Activated CD4-positive, alpha-beta T cell treated with anti-CD3 and anti-CD28 coated beads for 48 hours (primary cell): ENCODE data around the gene PDIA6.

Experiments used
- DNase-seq: peaks from one replicate; pipeline ENCODE4 v3.0.0-alpha.2; 2020

PDIA6 gene

GRCh38 chr2:10760794-10761504 is 51.6 kb downstream of the PDIA6 start:
- DNase-seq, result no peak

- DNase-seq, result no peak
Measured at GRCh38 chr2:10759151-10759714, 53.4 kb downstream of the PDIA6 start.

GRCh38 chr2:10757814-10758286 is 54.7 kb downstream of the PDIA6 start:
- DNase-seq, result no peak

GRCh38 chr2:10755621-10756020 is 57.0 kb downstream of the PDIA6 start:
- no peak for DNase-seq

GRCh38 chr2:10753876-10754275 is 58.7 kb downstream of the PDIA6 start:
- DNase-seq, result no peak

DNA sequence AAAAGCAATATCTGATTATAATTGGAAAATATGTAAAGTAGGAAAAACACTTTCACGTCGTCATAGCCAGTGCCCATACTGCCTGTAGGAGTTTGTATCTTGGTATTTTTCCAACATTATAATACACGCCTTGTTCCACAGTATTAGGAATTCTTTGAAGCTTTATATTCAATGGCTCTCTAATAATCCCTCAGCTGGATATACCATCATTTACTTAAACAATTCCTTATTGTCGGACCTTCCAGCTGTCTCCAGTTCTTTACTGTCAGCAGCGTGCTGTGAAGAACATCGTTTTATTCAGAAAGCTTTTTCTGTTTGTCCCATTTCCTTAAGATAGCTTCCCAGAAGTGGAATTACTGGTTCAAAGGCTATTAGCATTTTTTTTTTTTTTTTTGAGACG is 59.4 kb downstream of the PDIA6 start:
- no peak for DNase-seq

GRCh38 chr2:10752236-10752635 is 60.3 kb downstream of the PDIA6 start:
- no peak for DNase-seq

DNA sequence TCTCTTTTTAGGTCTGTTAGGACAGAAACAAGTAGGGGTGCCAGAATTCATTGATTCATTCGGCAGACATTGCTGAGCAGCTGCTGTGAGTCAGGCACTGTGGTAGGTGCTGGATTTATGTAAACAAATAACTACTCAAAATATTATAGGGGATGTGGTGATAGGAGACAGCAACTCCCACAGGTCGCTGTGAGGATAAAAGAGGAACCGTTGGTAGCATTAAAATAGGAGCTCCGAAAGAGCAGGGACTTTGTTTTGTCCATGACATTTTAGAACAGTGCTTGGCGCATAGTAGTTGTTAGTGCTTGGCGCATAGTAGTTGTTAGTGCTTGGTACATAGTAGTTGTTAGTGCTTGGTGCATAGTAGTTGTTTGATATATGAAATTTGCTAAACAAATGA is 62.0 kb downstream of the PDIA6 start:
- no peak for DNase-seq

DNA sequence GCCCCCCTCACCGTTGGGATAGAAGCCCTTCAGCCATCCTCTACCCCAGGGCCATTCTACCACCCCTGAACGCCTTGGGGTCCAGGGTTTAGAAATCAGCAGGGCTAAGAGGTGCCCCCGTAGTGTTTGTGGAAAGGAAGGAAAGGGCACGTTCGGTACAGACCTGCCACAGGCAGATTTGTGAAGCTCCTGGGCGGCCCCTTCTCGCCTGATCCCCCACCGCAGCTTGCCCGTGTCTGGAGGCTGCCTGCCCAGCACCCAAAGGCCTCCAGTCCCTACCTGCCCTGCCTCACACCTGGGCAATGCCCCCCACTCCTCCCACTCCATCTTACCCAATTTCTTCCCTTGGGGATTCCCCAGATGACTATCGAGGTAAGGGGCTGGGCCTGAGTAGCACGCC is 69.9 kb downstream of the PDIA6 start:
- no peak for DNase-seq

DNA sequence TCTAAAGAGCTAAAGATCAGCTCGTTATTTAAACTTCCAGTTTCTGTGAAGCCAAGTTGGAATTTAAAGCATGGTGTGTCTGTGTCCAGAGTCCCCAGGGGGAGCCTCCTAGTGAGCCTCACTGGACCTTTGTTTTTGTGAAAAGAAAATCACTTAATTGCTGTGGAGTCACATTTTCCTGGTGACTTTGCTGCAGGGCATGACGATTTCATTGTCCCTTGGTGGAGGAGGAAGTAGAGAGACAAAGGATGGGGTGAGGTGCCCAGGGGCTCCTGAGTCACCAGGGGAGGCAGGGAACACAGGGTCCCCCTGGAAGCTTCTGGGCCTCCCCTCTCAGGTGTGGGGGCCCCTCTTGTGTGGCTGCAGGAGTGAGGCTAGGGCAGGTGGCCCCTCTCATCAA is 71.4 kb downstream of the PDIA6 start:
- no peak for DNase-seq

- no peak for DNase-seq
Measured at GRCh38 chr2:10740226-10740625, 72.4 kb downstream of the PDIA6 start.

DNA sequence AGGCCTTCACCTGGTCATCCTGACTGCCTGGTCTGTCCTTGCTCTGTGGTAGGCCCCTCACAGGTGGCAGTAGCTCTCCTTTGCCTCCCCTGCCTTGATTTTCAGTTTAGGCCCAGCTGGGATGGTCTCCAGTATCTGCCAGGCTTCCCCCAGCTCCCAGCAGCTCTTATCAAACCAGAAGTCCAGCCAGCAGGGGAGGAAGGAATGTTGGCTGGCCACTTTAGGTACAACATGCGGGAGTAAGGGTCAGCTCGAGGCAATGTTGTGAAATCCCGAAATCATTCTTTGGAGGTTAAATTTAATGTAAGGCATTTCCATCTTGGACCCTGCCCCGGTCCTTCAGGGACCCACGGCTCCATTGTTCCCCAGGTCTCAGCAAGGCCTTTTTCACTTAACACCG is 74.4 kb downstream of the PDIA6 start:
- DNase-seq, result no peak

DNA sequence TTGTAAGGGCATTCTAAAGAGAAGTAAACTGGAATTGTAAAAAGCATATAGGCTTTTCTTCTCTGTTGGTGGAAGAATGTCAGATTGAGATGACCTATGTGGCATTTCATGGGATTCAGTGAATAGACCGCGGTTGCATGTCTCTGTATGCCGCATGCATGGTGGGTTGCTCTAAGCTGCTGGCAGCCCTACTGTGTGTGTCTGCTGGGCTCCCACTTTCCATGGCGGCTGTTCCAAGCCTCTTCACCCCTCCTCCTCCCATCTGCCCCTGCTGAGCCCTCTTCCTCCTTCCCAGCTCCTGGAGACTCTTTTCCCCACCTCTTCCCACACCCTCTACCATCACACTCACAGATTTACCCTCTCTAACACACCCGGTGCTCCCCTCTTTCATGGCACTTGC is 78.6 kb downstream of the PDIA6 start:
- no peak for DNase-seq

DNA sequence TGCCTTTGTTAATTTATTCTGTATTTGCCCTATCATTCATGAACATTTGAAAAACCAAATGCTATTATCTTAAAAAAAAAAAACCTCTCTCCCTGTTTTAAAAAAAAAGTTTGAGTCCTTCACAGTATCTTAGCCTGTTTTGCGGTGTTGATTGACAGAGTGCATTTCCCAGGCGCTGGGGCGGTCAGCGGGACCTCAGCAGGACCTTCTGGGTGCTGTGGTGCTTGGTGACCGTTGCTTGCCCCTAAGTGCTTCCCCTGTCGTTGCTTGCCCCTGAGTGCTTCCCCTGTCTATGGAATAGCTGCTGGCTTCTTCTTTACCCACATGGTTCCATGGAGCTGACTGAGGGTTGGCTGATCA is 79.0 kb downstream of the PDIA6 start:
- DNase-seq, result no peak
